OCI-LY7 (cell line): ENCODE results near the gene MAST2. TPM values are rescaled to one million over a fixed set of nuclear protein-coding genes. Genes with fewer than 3 reads are reported as not detected.

Experiments
- BruUV-seq: library from RNA; stranded (reverse); fragments of 400-500 nt; replicated peaks from 2 replicates; lab custom pipeline; 2021; lab: Mats Ljungman, UMichigan
- CTCF ChIA-PET: fragments of 300-600 bp; sonication (Branson Sonifier 250); formaldehyde crosslinking; loops from one replicate; lab custom pipeline; 2022; ENCODE audit warnings: antibody characterized with exemption; ENCODE audit not compliant: unreplicated experiment; lab: Charles Lee
- POLR2A ChIA-PET: fragments of 300-600 bp; sonication (Branson Sonifier 250); formaldehyde crosslinking; loops from one replicate; lab custom pipeline; 2022; ENCODE audit warnings: antibody characterized with exemption; lab: Charles Lee
- DNase-seq: peaks from one replicate; pipeline ENCODE4 v3.0.0-alpha.2; 2015; ENCODE audit warnings: low spot score
- H2AFZ ChIP-seq: fragments of 200-600 bp; sonication (generic), shearing (Covaris generic); 2 replicates; pipeline ENCODE4 v1.6.1; 2014; ENCODE audit warnings: mild to moderate bottlenecking, antibody characterized with exemption, low read length, moderate library complexity
- H3K27ac ChIP-seq: fragments of 200-600 bp; sonication (generic); 2 replicates; pipeline ENCODE4 v1.5.1; 2014; ENCODE audit warnings: mixed run types, low read depth, mild to moderate bottlenecking, moderate library complexity, low read length, inconsistent platforms; ENCODE audit not compliant: poor library complexity, severe bottlenecking
- H3K36me3 ChIP-seq: fragments of 200-600 bp; sonication (generic); 2 replicates; pipeline ENCODE4 v1.6.1; 2014; ENCODE audit warnings: mild to moderate bottlenecking, antibody characterized with exemption, low read length, moderate library complexity, mixed read lengths; ENCODE audit not compliant: insufficient read depth
- H3K4me1 ChIP-seq: fragments of 200-600 bp; sonication (generic); 2 replicates; pipeline ENCODE4 v1.5.1; 2014; ENCODE audit warnings: mild to moderate bottlenecking, low read length; ENCODE audit not compliant: insufficient read depth, poor library complexity, severe bottlenecking
- H3K4me2 ChIP-seq: fragments of 200-600 bp; sonication (generic); 2 replicates; pipeline ENCODE4 v1.6.1; 2014; ENCODE audit warnings: mild to moderate bottlenecking, low read length
- H3K4me3 ChIP-seq: fragments of 200-600 bp; sonication (generic); 2 replicates; pipeline ENCODE4 v1.5.1; 2014; ENCODE audit warnings: mild to moderate bottlenecking, low read depth, low read length; ENCODE audit not compliant: poor library complexity, severe bottlenecking
- H3K79me2 ChIP-seq: fragments of 200-600 bp; sonication (generic); 2 replicates; pipeline ENCODE4 v1.6.1; 2016; ENCODE audit warnings: low read depth, mild to moderate bottlenecking, low read length, moderate library complexity, mixed read lengths; ENCODE audit not compliant: insufficient read depth
- H3K9me2 ChIP-seq: fragments of 200-600 bp; sonication (generic); 2 replicates; pipeline ENCODE4 v1.6.1; 2016; ENCODE audit warnings: mild to moderate bottlenecking, low read length, mixed read lengths; ENCODE audit not compliant: insufficient read depth
- H3K9me3 ChIP-seq: fragments of 200-600 bp; sonication (generic); 2 replicates; pipeline ENCODE4 v1.6.1; 2014; ENCODE audit warnings: mild to moderate bottlenecking, mixed run types, low read length, mixed read lengths
- H4K20me1 ChIP-seq: fragments of 200-600 bp; sonication (generic); 2 replicates; pipeline ENCODE4 v1.6.1; 2014; ENCODE audit warnings: mild to moderate bottlenecking, antibody characterized with exemption, low read length, moderate library complexity, mixed read lengths; ENCODE audit not compliant: insufficient read depth
- CTCF ChIP-seq: fragments of 200-600 bp; sonication (generic); conservative IDR thresholded peaks from 2 replicates; pipeline ENCODE4 v1.5.1; 2014; ENCODE audit warnings: mild to moderate bottlenecking, antibody characterized with exemption, low read length, moderate library complexity, mixed read lengths
- EZH2phosphoT487 ChIP-seq: fragments of 200-600 bp; sonication (generic); IDR thresholded peaks from 2 replicates; pipeline ENCODE4 v1.6.1; 2018; ENCODE audit warnings: low read depth, borderline replicate concordance, mild to moderate bottlenecking, mixed run types, antibody characterized with exemption, low read length, moderate library complexity, mixed read lengths
- intact Hi-C: fragments of 100-400 bp; cut with micrococcal nuclease; formaldehyde crosslinking; loops from one replicate; pipeline ENCODE4 v1.10.0; 2022; ENCODE audit not compliant: unreplicated experiment
- total RNA-seq, 2 experiments: library from RNA; depleted of rRNA in 1 of 2; stranded (reverse); fragments of >200 nt in 1 of 2; shearing (Covaris generic) in 1 of 2; gene quantifications; 2 replicates each; pipeline ENCODE4 v1.2.3, GENCODE V29; 2014 to 2022

MAST2 gene
- total RNA-seq, 2 experiments from 2014 or later, result 32.1 to 67.2 TPM

GRCh38 chr1:45792744-45793143 is 10.7 kb upstream of the MAST2 start:
- Histone ChIP-seq H3K4me3 (no peak overlapping the region), H3K4me1 (peaks cover 29% of the 10 kb centered on the region), H2AFZ (no peak overlapping the region), H3K27ac (no peak overlapping the region), H3K9me3 (no peaks in the 10 kb centered on the region), H3K36me3 (no peaks in the 10 kb centered on the region), H4K20me1 (no peaks in the 10 kb centered on the region), H3K79me2 (no peaks in the 10 kb centered on the region), H3K9me2 (no peaks in the 10 kb centered on the region), H3K4me2 (no peak overlapping the region)
- ChIA-PET POLR2A (no interaction called here), CTCF (no interaction called here)
- no peak for TF ChIP-seq CTCF
- no peak for TF ChIP-seq EZH2phosphoT487
- intact Hi-C loops, result no loop called here
- no peak for DNase-seq
- BruUV-seq, result no TSS peak

- Histone ChIP-seq H3K4me3 (peak overlapping the region; percentile 57), H3K4me1 (peaks cover 25% of the 10 kb centered on the region), H3K79me2 (no peaks in the 10 kb centered on the region), H3K27ac (peak overlapping the region; percentile 2), H4K20me1 (no peaks in the 10 kb centered on the region), H3K9me2 (no peaks in the 10 kb centered on the region), H3K4me2 (peak overlapping the region; percentile 75), H3K36me3 (no peaks in the 10 kb centered on the region), H2AFZ (peak overlapping the region; percentile 95), H3K9me3 (no peaks in the 10 kb centered on the region)
- ChIA-PET CTCF (no interaction called here), POLR2A (interaction anchor here (1.0 to 1.7 kb wide), 2 partner anchors 9 to 92 kb away, joined by 3 to 9 read pairs; partner anchors contain the start of gene MAST2)
- TF ChIP-seq EZH2phosphoT487, result no peak
- peak; percentile 63; the same call in 1 of the 2 replicates for TF ChIP-seq CTCF
- intact Hi-C loops, result no loop called here
- peak; percentile 68 for DNase-seq
- BruUV-seq, result no TSS peak
Observed at GRCh38 chr1:45793942-45794604, 9.3 kb upstream of the MAST2 start.

- H4K20me1 ChIP-seq, result no peaks in the 10 kb centered on the region
- no peak for DNase-seq
- no peak overlapping the region for H3K4me3 ChIP-seq
- no peak for TF ChIP-seq CTCF
- TF ChIP-seq EZH2phosphoT487, result no peak
- H3K9me3 ChIP-seq, result no peaks in the 10 kb centered on the region
- CTCF ChIA-PET, result no interaction called here
- BruUV-seq, result no TSS peak
- H3K9me2 ChIP-seq, result no peaks in the 10 kb centered on the region
- H3K4me2 ChIP-seq, result 0 out of 2 replicates have a peak overlapping the region, but pooled peaks have one; percentile 17
- H3K27ac ChIP-seq, result no peak overlapping the region
- no peaks in the 10 kb centered on the region for H3K36me3 ChIP-seq
- intact Hi-C loops, result no loop called here
- POLR2A ChIA-PET, result interaction anchor here (0.7 kb wide), 2 partner anchors 41 to 93 kb away, joined by 3 to 4 read pairs; no protein-coding TSS in a partner anchor
- no peaks in the 10 kb centered on the region for H3K79me2 ChIP-seq
- H3K4me1 ChIP-seq, result peaks cover 25% of the 10 kb centered on the region
- H2AFZ ChIP-seq, result peak overlapping the region; percentile 41; the same call in 1 of the 2 replicates
Observed at GRCh38 chr1:45796381-45796780, 7.0 kb upstream of the MAST2 start.
